H7 (cell line): ENCODE results near the gene KRT3. TPM values are rescaled to one million over a fixed set of nuclear protein-coding genes. Genes with fewer than 3 reads are reported as not detected.

Source experiments
- DNase-seq: peaks from one replicate; pipeline ENCODE4 v3.0.0; 2012
- H3K27me3 ChIP-seq: 2 replicates; pipeline ENCODE4 v1.6.0; 2011; ENCODE audit warnings: mild to moderate bottlenecking, low read length; ENCODE audit not compliant: control insufficient read depth, insufficient read depth
- H3K36me3 ChIP-seq: replicated peaks from 2 replicates; pipeline ENCODE4 v1.5.1; 2011; ENCODE audit warnings: low read length; ENCODE audit not compliant: control insufficient read depth, insufficient read depth
- H3K4me3 ChIP-seq: 2 replicates; pipeline ENCODE4 v1.5.1; 2011; ENCODE audit warnings: low read depth, mild to moderate bottlenecking, control low read depth, low read length, moderate library complexity; ENCODE audit not compliant: insufficient read depth
- total RNA-seq: library from RNA; depleted of rRNA; stranded (reverse); fragments of >200 nt; shearing (Covaris generic); gene quantifications from 2 replicates; pipeline ENCODE4 v1.2.3, GENCODE V29; 2014

KRT3 gene
- total RNA-seq, 1 experiment from 2014 or later = not detected

DNA sequence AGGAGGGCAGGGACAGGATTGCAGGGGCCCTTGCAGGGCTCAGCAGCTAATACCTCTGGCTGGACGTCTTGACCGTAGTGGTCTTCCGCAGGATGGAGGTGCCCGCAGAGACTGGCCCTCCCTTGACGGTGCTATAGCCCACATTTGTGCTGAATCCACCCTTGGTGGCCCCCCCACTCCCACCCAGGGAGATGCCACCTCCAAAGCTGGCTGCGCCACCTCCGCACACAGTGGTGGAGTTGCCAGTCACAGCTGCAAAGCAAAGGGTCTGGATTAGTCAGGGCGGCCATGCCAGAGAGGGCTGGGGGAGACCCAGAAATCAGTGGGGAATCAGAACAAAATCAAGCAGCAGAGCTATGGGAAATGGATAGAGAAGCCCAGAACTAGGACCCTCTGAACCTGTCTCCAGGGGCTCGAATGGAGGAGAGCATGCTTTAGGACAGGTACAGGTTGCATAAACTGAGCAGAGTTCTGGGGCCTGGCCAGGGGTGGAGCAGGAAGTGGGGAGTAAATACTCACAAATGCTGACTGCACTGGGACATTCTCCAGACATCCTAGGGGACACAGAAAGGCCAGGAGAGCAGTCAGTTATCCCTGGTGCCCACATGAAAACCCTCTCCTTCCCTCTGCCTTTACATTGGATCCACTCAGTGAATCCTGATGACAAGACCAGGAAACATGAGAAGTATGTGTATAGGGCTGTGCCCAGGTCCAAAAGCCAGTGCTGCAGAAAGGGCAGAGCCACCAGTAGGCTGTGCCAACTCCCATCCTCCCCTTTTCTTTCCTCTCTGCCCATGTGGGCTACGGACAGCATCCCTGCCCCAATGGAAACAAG, 26.1 kb upstream of the KRT3 start:
- DNase-seq = peak; percentile 31
- no peaks in the 10 kb centered on the region for H3K27me3 ChIP-seq
- H3K4me3 ChIP-seq = no peak overlapping the region
- no peaks in the 10 kb centered on the region for H3K36me3 ChIP-seq

DNA sequence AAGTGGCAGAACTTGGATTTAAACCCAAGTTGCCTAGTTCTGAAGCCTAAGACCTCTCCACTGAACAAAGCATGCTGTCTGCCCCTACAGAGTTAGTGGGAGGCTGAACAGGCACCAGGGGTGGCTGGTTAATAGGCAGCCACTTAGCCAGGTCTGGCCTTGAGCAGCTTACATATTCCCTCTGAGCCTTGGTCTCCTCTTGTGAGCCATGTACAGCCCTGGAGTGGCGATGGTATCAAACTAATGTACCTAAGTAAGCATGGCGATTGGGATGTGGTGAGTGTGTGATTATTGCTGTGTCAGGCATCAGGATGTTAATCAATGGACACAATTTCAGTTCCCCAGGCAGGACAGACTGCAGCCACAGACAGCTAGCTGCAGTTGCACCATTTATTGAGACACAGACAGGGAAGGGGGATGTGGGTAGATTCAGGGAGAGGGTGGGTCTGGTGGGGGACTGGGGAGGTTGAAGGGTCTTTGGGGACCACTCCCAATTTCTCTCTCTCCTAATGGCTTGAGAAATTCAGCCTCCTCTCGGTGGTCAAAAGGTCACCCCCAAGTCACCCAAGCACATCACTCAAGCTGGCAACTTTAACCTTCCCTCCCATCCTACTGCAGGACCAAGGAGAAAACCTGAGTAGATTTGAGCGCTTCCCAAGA, 25.3 kb upstream of the KRT3 start:
- Histone ChIP-seq H3K4me3 (no peak overlapping the region), H3K27me3 (no peaks in the 10 kb centered on the region), H3K36me3 (no peaks in the 10 kb centered on the region)
- no peak for DNase-seq

GRCh38 chr12:52820521-52820920, 24.6 kb upstream of the KRT3 start:
- Histone ChIP-seq H3K27me3 (no peaks in the 10 kb centered on the region), H3K4me3 (no peak overlapping the region), H3K36me3 (no peaks in the 10 kb centered on the region)
- no peak for DNase-seq

GRCh38 chr12:52819731-52820510, 24.0 kb upstream of the KRT3 start:
- H3K4me3 ChIP-seq = no peak overlapping the region
- H3K36me3 ChIP-seq = no peaks in the 10 kb centered on the region
- DNase-seq = peak; percentile 22
- H3K27me3 ChIP-seq = no peaks in the 10 kb centered on the region

GRCh38 chr12:52818887-52819420, 23.0 kb upstream of the KRT3 start:
- H3K27me3 ChIP-seq = no peaks in the 10 kb centered on the region
- no peak for DNase-seq
- no peak overlapping the region for H3K4me3 ChIP-seq
- H3K36me3 ChIP-seq = no peaks in the 10 kb centered on the region

- no peak for DNase-seq
- no peak overlapping the region for H3K4me3 ChIP-seq
- no peaks in the 10 kb centered on the region for H3K27me3 ChIP-seq
- no peaks in the 10 kb centered on the region for H3K36me3 ChIP-seq
Measured at GRCh38 chr12:52818388-52818787, 22.5 kb upstream of the KRT3 start.

- Histone ChIP-seq H3K36me3 (no peaks in the 10 kb centered on the region), H3K27me3 (no peaks in the 10 kb centered on the region), H3K4me3 (no peak overlapping the region)
- DNase-seq = no peak
Measured at GRCh38 chr12:52817699-52818238, 21.9 kb upstream of the KRT3 start.

DNA sequence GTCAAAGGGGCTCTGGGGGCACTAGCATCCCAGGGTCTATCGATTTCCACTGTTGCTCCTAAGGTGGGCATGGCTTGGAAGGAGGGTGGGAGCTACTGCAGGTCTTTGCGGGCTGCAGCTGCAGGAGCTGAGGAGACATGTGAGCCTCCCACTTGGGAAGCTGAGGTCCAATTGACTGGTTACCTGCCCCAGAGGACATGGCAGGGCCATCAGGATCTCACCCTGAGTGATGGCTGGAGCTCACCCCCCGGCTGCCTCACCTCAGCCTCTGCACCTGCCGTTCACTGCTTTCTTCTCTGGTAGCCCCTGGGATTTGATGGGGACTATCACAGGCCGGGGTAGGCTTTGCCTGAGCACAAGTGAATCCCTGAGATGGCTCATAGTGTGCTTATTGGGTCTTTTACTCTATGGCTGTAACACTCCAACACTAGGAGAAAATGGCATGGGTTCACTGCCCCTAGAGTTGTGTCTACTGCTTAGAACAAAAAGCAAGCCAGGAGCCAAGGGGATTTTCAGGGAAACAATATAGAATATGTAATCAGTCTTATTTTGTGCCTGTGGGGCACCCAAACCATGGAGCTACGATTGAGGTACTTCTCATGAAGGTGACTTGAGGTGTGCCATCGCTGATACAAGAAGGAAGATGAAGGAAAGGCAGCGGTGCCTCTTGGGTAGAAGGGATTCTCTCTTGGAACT, 21.2 kb upstream of the KRT3 start:
- Histone ChIP-seq H3K36me3 (no peaks in the 10 kb centered on the region), H3K4me3 (no peak overlapping the region), H3K27me3 (no peaks in the 10 kb centered on the region)
- no peak for DNase-seq

DNA sequence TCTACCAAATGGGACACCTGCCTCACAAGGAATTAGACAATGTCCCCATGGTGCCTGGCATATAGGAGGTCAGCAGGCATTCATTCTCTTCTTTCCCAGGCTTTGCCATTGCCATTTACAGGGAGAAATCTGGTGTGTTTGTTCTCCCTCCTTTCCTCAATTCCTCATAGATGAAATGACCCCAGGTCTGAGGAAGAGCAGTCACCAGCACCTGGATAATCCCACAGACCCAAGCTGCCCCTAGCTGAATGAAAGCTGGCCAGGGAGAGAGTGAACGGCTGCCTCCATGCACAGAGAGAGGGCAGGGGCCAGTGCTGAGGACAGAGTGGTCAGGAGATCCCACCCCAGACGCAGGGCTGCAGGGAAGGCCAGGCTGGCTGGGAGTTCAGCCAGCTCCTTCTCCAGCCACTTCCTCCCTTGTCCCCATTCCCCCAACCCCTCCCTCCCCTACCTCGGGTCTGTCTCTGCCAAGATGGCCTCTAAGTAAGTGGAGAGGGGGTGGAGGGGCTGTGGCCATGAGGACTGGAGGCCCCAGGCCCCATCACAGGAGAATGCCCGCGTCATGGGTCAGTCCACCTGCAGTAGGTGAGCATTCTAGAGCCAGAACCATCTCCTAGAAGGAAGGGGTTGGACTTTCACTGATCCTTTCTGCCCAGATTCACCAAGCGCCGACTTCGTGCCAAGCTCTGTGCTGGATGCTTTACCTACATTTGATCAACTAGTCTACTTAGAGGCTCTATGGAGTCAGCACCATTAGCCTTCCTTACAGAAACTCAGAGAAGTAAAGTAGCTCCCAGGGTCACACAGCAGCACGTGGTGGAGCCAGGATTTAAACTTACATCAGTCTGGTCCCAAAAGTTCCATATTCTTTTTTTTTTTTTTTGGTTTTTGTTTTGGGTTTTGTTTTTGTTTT, 20.0 kb upstream of the KRT3 start:
- DNase-seq = no peak
- Histone ChIP-seq H3K36me3 (no peaks in the 10 kb centered on the region), H3K4me3 (no peak overlapping the region), H3K27me3 (no peaks in the 10 kb centered on the region)

DNA sequence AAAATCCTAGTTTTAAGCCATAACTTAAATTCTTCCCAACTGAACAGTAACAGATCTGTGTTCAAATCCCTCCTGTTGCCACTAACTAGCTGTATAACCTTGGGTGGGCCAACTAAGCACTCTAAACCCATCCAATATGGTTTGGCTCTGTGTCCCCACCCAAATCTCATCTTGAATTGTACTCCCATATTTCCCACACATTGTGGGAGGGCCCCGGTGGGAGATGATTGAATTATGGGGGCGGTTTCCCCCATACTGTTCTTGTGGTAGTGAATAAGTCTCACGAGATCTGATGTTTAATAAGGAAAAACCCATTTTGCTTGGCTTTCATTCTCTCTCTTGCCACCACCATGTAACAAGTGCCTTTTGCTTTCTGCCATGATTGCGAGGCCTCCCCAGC, 19.2 kb upstream of the KRT3 start:
- Histone ChIP-seq H3K4me3 (no peak overlapping the region), H3K27me3 (no peaks in the 10 kb centered on the region), H3K36me3 (no peaks in the 10 kb centered on the region)
- no peak for DNase-seq

DNA sequence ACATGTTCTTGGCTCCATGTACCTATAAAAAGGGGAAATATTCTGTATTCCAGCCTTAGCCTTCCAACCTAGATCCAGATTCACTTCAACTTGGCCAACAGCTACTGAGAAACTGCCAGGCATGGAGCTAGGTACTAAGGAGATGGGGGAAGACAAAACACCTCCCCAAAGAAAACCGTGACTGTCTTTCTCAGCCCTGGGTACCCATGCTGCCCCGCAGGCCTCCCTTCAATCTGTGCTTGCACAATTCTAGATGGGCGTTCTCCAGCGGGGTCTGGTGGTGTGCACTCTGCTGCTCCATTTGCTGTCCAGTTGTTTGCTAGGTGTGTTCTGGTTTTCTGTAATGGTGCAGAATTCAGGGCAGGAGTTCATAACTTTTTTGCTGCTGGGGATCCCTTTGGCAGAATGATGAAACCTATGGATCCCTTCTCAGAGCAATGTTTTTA, 18.8 kb upstream of the KRT3 start:
- Histone ChIP-seq H3K4me3 (no peak overlapping the region), H3K27me3 (no peaks in the 10 kb centered on the region), H3K36me3 (no peaks in the 10 kb centered on the region)
- no peak for DNase-seq

DNA sequence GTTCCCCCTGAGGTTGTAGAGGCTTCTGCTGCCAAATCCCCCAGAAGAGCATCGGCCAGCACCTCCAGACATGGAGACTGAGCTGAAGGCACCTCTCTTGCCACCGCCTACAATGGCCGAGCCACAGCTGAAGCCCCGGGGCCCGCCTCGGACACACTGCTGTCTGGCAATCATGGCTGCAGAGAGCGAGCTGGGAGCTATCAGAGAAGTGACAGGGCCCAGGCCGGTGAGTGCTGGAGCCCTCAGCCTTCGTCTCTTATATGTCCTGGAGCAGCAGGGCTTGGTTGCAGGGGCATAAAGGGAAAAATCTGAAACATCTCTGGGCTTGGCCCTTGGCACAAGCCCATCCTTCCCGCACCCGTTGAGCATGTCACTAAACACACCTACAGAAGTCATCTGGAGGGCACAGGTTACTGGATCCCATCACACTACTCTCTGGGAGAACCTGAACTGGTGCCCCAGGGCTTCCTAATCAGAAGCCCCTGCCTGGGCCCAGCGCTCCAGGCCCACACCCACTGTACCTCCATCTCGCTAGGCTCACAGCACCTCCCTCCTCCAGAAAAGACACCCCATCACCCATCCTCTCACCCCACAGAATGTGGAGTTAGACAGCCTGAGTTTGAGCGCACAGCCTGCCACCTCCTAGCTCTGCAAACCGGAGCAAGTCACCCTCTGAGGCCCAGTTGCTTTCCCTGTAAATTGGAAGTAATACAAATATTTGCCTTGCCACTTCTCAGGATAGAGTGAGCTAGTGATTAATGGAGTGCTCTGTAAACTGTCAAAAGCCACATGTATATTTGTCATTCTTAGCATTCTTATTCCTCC, 18.2 kb upstream of the KRT3 start, which contains the start of gene KRT4:
Gene KRT4, minus strand, starts transcription at position 232 of the 825 bp plus-strand sequence. Its CDS starts 58 bp downstream, at position 174.
- H3K36me3 ChIP-seq = no peaks in the 10 kb centered on the region
- H3K4me3 ChIP-seq = no peak within 1 kb of the TSS
- H3K27me3 ChIP-seq = no peaks in the 10 kb centered on the region
- DNase-seq = no peak
